ENCODE results near the gene CNKSR2.
"Not testable (repeated sequence)": the region's sequence is repeated elsewhere in the genome, so short reads cannot be mapped to it uniquely, and the experiment has no call there.

Gene CNKSR2

DNA sequence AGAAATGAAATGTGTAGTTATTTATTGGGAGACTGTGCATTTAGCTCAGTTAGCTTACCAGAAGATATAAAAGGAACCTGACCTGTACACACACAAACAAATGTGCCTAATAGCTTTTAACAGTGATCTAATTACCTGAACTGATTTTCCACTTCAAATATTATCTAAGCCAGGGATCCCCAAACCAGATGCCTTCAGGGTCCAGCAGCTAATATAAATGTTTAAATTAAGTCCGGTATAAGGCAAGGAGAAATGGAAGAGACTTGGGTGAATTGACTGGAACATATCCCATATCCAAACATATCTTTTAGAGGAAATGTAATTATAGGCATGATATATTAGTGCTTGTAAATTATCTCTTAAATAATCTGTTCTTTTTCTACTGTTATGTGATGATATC is 66.7 kb downstream of the CNKSR2 start:
- no peak for DNase-seq

DNA sequence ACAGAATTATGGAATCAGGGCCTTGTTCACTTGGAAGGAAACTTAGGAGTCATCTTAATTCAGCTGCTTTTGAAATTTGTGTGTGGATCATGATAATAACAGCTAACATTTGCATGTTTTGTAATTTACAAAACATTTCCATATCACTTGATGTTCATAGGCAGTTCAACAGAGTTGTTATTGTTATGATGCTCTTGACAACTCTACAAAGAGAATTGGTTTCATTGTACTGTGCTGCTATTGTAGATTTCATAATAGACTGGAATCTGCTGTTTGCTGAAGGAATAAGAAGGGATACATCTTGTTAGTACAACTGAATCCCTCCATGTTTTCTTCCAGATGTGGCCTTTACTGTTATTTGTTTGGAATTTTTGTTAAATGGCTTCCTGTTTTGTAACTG is 83.5 kb downstream of the CNKSR2 start:
- DNase-seq = no peak

DNA sequence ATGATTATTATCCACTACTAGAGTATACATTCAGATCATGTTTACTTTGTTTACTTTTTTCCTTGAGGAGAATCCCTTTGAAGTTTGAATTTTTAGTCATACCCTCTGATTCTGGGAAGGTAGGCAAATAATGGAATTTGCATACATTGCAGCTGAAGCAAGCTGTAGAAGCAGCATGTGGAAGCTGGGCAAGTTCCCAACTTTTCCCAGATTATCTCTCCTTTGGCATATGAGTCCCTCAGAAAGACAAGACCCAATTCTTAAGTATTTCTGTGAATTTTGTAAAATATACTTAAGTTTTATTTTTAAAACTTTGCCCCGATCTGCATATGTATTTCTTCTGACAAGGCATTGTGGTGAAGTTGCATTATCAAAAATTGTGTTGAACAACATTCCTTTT is 94.9 kb downstream of the CNKSR2 start:
- no peak for DNase-seq

DNA sequence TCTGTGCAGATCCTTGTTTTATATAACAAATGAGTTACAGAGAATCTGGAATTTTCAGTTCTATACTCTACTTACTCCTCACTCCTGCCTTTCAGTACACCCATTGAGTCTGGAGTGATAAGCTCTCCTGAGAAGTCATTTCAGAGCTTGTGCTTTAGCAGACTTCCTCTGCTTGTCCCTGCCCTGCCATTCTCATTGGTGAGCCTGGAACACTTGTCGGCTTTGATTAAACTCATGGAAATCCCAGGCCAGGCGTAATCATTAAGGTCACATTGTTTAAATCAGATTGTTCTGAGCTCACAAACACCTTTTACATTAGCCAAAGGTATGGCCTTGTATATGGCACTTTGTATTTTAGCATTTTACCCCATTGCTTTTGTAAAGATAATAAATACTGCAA is 102.7 kb downstream of the CNKSR2 start:
- DNase-seq = no peak

DNA sequence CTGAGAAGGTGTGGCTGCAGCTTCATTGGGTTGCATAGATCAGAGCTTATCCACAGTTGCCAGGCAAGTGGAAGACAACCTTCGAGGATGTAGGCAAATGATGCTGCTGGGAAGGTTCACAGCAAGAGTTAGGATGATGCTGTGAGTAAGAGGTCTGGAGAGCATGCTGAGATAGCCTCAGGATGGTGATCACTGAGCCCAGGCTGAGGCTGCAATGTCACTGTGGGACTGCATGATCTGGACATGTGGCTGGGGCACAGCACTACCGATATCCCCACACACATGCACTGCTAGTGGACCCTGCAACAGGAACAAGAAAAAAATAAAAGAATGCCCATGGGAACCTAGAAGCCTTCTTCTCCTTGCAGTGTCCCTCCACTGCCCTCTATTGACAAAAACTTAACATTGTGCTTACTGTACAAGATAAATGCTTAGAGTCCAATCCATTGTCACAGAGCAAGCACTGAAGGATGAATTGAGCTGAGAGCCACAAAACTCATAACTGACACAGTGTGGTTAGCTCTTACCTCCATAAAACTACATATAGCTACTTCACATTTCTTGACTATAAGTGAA is 105.6 kb downstream of the CNKSR2 start:
- DNase-seq = peak; percentile 47 to 51

DNA sequence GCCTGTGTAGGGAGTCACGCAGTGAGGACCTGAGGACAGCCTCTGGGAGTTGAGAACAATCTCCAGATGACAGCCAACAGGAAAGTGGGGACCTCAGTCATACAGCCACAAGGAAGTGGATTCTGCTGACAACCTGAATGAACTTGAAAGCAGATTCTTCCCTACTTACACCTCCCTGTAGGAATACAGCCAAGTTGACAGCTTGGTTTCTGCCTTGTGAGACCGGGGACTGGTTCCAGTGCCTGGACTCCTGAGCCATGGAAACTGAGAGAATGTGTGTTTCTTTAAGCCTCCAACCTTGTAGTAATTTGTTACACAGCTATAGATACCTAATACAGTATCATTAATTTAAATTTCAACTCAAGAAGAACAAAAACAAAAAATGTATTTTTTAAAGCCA is 107.5 kb downstream of the CNKSR2 start:
- no peak for DNase-seq

DNA sequence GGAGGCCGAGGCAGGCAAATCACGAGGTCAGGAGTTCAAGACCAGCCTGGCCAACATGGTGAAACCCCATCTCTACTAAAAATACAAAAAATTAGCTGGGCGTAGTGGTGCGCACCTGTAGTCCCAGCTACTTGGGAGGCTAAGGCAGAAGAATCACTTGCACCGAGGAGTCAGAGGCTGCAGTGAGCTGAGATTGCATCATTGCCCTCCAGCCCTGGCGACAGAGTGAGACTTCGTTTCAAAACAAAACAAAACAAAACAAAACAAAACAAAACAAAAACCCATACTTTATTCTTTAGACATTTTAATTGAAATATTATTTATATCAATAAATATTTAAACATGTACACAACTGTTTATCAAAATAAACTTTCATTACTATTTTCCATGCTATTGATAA is 109.8 kb downstream of the CNKSR2 start:
- not testable (repeated sequence) for DNase-seq

DNA sequence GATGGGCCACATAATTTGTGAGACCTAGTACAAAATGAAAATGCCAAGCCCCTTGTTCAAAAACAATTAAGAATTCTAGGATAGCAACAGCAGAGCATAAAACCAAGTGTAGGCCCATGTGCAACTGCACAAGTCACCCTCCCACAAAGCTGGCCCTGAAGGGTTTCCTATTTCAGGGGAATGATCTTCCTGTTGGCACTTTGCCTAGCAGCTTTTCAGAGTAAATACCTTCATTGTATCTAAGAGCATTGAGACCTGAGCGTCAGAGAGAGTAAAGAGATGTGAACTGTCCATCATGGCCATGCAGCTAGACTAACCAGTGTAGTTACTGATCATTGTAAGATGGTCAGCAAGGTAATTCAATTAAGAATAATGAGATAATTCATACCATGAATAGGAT is 113.6 kb downstream of the CNKSR2 start:
- no peak for DNase-seq

DNA sequence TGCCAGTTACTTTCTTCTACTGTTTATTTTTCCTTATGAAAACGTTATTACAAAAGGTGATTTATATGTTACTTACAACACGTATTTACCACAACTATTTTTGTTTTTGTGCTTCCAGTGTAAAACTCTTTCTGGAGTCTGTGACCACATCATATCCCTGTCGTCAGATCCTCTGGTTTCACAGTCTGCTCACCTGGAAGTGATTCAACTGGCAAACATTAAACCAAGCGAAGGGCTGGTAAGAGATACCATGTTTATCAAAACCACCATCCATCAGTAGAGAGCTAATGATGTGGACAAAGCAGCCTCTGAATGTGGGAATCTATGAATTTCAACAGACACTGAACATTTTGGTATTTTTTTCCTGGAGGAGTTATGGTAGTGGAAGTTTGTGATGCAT is 116.1 kb downstream of the CNKSR2 start:
- DNase-seq = no peak

DNA sequence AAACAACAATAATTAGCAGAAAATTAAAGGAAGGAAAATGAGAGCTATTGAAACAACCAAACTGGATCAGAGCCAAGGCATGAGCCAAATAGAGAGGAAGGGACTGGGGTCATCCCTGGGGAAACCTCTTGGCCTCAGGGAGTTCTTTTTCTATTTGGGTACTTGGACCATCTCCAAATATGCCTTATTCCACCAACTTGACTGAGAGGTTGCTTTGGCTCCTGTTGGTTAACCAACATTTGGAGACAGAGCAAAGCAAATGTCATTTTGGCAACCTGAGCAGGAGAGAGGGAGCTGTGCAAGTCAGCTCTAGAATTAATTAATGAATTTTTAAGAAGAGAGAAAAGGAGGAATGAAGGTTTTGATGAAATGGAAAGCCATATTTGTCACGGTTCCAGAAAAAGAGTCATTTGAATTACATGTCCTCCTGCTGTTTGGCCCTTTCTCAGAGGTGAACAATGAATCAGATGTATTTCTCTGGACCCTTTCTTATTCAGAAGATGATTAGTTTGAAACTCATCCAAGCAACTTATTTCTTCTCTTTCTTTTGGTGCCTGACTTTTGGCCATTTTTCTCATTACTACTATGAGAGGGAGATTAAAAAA is 119.1 kb downstream of the CNKSR2 start:
- DNase-seq = no peak

DNA sequence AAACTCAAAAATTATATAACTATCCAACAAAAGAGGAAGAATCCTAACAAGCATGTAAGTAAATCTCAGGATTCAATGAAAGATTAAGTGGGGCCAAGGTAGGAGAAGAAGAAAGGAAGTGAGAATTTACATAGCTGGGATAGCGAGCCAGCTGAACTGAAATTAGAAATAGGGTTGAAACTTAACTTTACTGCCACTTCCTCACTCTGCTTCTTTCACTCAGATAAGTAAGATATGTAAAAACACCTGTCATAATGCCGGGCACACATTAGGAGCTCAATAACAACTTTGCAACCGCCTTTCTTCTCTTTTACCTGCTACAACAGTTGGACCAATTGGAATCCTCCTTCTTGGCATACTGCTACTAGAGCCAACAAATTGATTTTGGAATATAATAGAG is 129.4 kb downstream of the CNKSR2 start:
- no peak for DNase-seq

DNA sequence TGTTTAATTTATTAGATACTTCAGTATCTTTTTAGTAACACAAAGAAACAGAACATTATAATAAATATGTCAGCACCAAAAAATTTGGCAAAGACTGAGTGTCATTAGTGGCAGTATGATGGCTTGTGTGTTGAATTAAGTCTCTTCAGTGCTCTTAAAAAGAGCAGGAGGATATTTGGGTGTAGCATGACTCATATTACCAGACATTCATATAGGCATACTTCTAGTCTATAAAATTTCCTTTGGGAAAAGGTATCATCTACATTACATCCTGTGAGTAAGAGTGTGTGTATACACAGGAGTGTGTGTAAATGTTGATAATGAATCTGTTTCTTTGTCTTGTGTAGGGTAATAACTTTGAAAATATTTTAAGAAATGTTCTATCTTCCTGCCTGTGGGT is 135.7 kb downstream of the CNKSR2 start:
- DNase-seq = no peak

DNA sequence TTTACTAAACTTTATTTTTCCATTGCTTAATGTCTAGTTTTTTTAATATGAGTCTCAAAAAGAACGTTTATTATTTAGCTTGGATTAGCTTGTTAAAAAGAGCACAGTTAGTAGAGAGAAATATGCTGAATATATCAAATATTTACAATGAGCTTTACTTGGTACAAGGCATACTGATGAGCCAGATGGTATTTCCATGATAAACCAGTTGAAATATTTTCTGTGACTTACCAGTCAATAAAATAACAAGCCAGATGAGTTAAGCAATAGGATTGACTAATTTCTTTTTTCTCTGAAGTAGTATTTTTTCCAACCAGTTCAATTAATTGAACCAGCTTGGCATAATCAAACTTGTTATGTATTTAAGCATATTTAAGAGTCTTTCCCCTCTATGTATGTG is 149.8 kb downstream of the CNKSR2 start:
- DNase-seq = no peak

DNA sequence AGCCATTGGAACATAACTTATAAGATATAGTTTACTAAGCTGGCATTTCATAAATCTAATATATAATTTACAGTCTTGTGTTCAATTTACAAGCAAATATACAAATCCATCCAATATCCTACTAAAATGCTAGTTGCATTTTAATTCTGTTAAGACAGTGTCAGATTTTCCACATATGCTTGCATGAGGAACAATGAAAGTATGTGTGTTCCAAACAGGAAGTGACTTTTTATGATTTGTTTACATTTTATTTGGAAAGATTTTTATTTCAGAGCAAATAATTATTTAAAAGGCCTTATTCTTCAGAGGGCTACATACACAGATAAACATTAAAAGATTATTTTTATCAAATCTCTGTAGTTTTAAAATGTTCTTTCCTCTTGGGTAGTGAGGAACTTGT is 153.9 kb downstream of the CNKSR2 start:
- no peak for DNase-seq

DNA sequence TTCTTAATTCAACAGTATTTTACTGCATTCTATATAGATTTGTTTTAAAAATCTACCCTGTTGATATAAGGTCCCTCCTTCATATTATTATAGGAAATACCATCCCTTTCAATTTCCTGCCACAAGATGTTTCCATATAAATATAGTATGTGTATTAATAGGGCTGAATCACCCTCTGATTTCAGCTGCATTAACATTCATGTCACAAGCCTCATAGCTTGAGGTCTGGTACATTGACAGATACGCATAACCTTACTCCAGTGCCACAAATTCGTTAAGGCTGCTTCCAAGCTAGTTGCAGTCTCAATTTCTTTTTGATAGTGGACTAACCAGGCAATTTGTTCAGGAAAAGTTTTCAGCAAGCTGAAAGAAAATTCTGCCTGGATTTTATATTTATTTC is 155.6 kb downstream of the CNKSR2 start:
- DNase-seq = no peak

DNA sequence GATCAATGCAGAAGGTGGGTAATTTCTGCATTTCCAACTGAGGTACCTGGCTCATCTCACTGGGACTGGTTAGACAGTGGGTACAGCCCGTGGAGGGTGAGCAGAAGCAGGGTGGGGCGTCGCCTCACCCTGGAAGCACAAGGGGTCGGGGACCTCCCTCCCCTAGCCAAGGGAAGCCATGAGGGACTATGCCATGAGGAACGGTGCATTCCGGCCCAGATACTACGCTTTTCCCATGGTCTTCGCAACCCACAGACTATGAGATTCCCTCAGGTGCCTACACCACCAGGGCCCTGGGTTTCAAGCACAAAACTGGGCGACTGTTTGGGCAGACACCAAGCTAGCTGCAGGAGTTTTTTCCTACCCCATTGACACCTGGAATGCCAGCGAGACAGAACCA is 170.4 kb downstream of the CNKSR2 start:
- not testable (repeated sequence) for DNase-seq

DNA sequence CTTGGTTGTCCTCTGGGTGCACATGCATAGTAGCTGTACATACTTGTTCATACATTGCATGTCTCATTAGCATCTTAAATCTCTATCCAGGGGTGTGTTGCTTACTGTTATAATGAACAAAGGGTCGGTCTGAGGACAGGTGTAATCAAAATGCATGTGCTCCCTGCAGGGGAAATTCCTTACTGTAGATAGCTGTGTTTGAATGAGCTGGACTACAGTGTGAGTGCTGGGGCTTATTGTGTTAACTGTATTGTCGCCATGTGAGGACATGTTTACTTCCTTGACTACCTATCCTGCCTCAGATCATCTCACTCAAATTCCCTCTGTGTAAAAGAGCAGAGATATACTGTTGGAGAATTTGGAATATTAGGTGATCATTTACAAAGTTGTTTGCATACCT is 185.2 kb downstream of the CNKSR2 start:
- DNase-seq = no peak

DNA sequence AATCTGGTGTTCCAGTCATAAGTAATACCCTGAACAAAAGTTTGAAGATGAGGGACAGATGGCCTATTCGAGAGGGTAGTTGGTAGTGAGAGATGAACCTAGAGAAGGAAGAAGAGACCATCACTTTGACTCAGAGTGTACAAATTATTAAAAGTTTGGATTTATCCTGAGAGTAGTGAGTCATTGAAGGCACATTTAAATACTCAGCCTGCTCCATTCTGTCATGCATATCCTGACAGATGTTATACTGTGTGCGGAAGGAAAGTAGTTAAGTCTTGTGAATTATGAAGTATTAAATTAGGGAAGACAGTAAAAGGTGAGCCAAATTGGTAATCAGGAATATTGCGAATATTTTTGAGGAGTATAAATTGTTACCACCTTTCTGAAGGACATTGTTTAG is 190.8 kb downstream of the CNKSR2 start:
- DNase-seq = no peak

DNA sequence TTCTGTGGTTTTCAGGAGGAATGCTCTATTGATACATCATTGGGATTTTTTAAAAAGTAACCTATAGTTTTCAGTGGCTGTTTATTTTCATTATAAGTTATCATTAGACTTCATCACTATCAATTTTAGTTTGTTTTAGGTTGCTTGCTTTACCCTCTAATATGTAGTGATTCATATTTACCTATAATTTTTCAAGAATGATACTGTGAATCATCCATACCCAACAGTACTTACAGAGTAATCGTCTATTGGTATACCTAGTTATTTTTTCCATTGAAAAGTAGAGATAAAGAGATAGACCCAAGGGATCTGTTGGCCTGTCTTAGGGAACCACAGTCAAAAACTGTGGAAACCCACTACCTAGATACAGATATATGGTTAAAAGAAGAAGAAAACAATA is 200.6 kb downstream of the CNKSR2 start:
- no peak for DNase-seq

DNA sequence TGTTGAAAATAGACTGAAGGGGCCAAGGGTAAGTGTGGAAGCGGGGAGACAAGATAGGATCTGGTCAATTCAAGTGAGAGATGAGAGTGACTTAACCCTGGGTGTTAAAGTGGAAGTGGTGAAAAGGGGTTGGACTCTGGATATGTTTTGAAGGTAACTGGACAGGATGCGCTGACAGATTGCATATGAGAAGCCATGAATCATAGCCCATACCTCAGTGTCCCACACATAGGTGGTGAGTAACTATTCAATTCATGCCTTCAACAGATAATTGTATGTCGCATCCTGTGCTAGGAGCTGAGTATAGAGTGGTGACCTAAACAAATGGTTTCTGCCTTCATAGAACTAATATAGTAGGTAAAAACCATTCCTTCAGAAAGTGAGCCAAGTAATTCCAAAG is 207.3 kb downstream of the CNKSR2 start:
- no peak for DNase-seq

DNA sequence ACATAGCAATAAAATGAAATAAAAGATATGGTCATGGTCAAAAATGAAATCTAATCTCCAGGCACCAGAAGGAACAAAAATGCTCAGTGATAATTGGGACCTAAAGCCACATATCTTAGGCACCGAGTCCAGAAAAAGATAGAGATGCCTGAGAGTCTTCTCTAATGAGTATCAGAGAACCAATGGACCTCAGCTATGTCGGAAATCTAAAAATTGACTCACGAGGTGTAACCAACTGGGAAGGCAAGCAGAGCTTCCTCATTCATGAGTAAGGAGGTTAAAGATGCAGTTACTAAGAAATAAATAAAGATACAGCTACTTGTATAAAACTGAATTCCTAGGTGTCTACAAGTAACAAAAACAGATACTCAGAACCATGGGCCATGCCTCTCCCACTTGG is 211.8 kb downstream of the CNKSR2 start:
- no peak for DNase-seq

DNA sequence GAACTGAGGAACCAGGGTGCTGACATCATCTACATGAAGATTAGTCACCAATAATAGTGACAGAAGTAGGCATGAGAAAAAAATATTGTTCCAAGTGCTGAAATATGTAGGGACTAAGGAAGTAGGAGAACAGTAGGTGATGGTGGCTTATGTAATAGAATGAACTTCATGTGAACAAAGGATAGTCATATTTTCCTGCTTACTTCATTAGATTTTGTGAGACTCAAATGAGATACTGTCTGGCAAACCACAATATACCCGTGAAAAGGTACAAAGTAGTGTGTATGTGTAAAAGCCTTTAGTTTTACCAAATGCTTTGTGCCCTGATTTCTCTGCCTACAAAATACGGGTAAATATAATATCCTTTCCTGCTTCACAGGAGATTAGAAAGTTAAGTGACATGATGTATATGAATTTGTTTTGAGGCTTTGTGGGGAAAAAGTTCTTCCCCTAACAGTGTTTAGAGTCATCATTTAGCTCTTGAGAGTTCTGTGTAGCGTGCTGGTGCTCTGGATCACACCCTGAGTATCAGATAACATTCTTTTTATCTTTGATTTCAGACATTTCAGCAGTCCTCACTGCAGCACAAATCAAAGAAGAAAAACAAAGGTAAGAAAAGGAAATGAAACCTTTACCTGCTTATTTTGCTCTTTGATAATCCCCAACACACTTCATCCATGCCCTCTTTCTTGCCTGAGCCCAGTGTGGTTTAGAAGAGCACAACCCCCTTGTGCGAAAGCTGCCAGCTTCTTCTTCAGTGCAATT is 216.0 kb downstream of the CNKSR2 start:
- no peak for DNase-seq

DNA sequence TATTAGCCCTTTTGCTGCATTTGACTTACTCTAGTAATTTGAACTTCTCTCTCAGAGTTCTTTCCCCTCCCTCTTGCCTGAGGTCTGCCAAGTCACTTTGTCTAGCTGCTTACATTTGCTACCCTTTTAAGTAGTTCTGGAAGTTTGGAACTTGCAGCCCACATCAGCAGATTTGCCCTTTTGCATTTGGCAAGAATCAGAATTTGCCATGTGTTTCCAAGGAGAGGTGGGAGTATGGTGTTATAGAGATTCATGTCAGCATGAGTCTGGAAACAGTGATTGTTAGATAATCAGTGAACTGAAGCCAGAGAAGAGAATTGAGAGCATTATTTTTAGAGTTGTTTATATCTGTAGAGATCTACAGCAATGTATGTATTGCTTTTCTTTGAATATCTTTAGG is 231.8 kb downstream of the CNKSR2 start:
- DNase-seq = no peak

DNA sequence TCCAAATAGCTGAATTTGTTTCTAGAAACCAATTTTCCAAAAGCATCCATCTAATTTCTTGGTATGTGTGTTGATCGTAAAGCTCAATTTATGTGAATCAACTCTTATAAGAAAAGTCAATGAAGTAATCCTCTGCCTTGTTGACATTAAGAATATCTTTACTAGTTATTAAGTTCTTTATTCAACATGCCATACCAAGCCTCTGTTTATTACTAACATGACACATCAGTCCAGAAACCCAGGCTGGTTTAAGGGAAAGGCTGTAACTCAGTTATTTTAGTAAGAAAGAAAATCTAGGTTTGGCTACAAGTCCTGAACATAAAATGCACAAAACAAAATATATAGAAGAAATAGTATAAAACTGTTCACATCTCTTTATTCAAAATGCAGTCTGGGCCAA is 235.9 kb downstream of the CNKSR2 start:
- no peak for DNase-seq

DNA sequence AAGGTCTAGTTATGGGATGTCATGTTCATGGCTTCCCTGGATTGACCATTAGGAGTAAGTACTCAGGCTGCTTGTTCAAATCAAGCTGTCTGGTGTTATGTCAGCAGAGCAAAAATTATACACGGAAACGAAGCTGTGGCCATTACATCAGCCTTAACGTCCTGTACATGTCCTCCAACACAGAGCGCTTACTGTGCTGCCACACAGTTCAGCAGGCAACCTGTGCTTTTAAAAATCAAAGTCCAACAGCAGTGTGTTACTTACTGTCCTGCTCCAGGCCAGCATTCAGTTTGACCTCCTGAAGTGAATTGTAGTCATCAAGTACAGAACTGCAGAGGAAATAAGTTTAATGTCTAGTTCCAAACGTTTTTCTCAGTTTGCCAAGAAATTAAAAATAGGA is 237.9 kb downstream of the CNKSR2 start:
- no peak for DNase-seq
